Endothelial cell (in vitro differentiated cells): Measurements from ENCODE around the gene CPSF3. TPM values are rescaled to one million over a fixed set of nuclear protein-coding genes. Genes with fewer than 3 reads are reported as not detected.

Experiments used
- DNase-seq: peaks from one replicate; pipeline ENCODE4 v3.0.0; 2021; ENCODE audit warnings: low spot score
- H3K27ac Mint-ChIP-seq: one replicate; pipeline ENCODE4 v1.8.0; 2021; ENCODE audit warnings: mixed read lengths, inconsistent platforms; ENCODE audit not compliant: unreplicated experiment
- H3K27me3 Mint-ChIP-seq: one replicate; pipeline ENCODE4 v1.8.0; 2021; ENCODE audit warnings: mild to moderate bottlenecking, moderate library complexity, mixed read lengths, inconsistent platforms; ENCODE audit not compliant: unreplicated experiment
- H3K36me3 Mint-ChIP-seq: one replicate; pipeline ENCODE4 v1.8.0; 2021; ENCODE audit warnings: mild to moderate bottlenecking, low read depth, mixed read lengths, inconsistent platforms; ENCODE audit not compliant: unreplicated experiment
- H3K4me1 Mint-ChIP-seq: one replicate; pipeline ENCODE4 v1.8.0; 2021; ENCODE audit warnings: mild to moderate bottlenecking, mixed read lengths, inconsistent platforms; ENCODE audit not compliant: unreplicated experiment
- H3K4me3 Mint-ChIP-seq: one replicate; pipeline ENCODE4 v1.8.0; 2021; ENCODE audit warnings: mild to moderate bottlenecking, mixed read lengths, inconsistent platforms; ENCODE audit not compliant: unreplicated experiment
- H3K9me3 Mint-ChIP-seq: one replicate; pipeline ENCODE4 v1.8.0; 2021; ENCODE audit warnings: mixed read lengths, inconsistent platforms; ENCODE audit not compliant: unreplicated experiment
- CTCF ChIP-seq: fragments of 200-600 bp; sonication (generic); IDR thresholded peaks from one replicate; pipeline ENCODE4 v1.5.0; 2021; ENCODE audit warnings: antibody characterized with exemption; ENCODE audit not compliant: unreplicated experiment
- total RNA-seq: library from RNA; stranded (reverse); fragmentation: NEBNext Ultra II Directional; extraction: Animal tissue kit (Norgen Biotek cat#: 25700); gene quantifications from one replicate; pipeline ENCODE4 v1.2.1, GENCODE V29; 2021; ENCODE audit not compliant: unreplicated experiment

Gene CPSF3
- total RNA-seq, 1 donor from 2014 or later, result 55.2 TPM

- Mint-ChIP-seq H3K27me3 (peaks cover 9% of the 10 kb centered on the region), H3K9me3 (no peaks in the 10 kb centered on the region), H3K4me1 (peaks cover 18% of the 10 kb centered on the region), H3K4me3 (peak overlapping the region; percentile 45), H3K36me3 (peaks cover 29% of the 10 kb centered on the region), H3K27ac (no peak overlapping the region)
- TF ChIP-seq CTCF, result no peak
- no peak for DNase-seq
These were observed 49.1 kb downstream of the CPSF3 start for GRCh38 chr2:9472511-9472910.

- Mint-ChIP-seq H3K9me3 (no peaks in the 10 kb centered on the region), H3K27ac (no peak overlapping the region), H3K27me3 (peaks cover 10% of the 10 kb centered on the region), H3K36me3 (peaks cover 29% of the 10 kb centered on the region), H3K4me1 (peaks cover 18% of the 10 kb centered on the region), H3K4me3 (peak overlapping the region; percentile 45)
- DNase-seq, result no peak
- TF ChIP-seq CTCF, result no peak
These were observed 50.0 kb downstream of the CPSF3 start for GRCh38 chr2:9473308-9473984.

- Mint-ChIP-seq H3K36me3 (peaks cover 29% of the 10 kb centered on the region), H3K27me3 (peaks cover 12% of the 10 kb centered on the region), H3K4me1 (peaks cover 18% of the 10 kb centered on the region), H3K4me3 (peak overlapping the region; percentile 45), H3K27ac (no peak overlapping the region), H3K9me3 (no peaks in the 10 kb centered on the region)
- TF ChIP-seq CTCF, result no peak
- DNase-seq, result peak; percentile 21
These were observed 50.5 kb downstream of the CPSF3 start for GRCh38 chr2:9473985-9474360.

- peak; percentile 38 for DNase-seq
- no peak for TF ChIP-seq CTCF
- peaks cover 18% of the 10 kb centered on the region for H3K4me1 Mint-ChIP-seq
- H3K36me3 Mint-ChIP-seq, result peaks cover 29% of the 10 kb centered on the region
- peak within 1 kb of the TSS; percentile 65 for H3K4me3 Mint-ChIP-seq
- H3K27me3 Mint-ChIP-seq, result peaks cover 12% of the 10 kb centered on the region
- H3K27ac Mint-ChIP-seq, result no peak within 1 kb of the TSS
- H3K9me3 Mint-ChIP-seq, result no peaks in the 10 kb centered on the region
These were observed 51.1 kb downstream of the CPSF3 start, which contains the start of gene IAH1 for GRCh38 chr2:9474361-9475057. TSS of gene IAH1 (plus strand) at chr2:9474551. CDS start at chr2:9474567, 16 bp downstream.

- H3K36me3 Mint-ChIP-seq, result peaks cover 20% of the 10 kb centered on the region
- H3K27me3 Mint-ChIP-seq, result peaks cover 11% of the 10 kb centered on the region
These were observed 54.5 kb downstream of the CPSF3 start for GRCh38 chr2:9477914-9478313.

More at GRCh38 chr2:9477914-9478313, 54.5 kb downstream of the CPSF3 start:
- H3K4me3 Mint-ChIP-seq, result no peak overlapping the region
- no peak overlapping the region for H3K27ac Mint-ChIP-seq
- H3K9me3 Mint-ChIP-seq, result no peaks in the 10 kb centered on the region
- no peak for TF ChIP-seq CTCF
- no peak for DNase-seq
- peaks cover 21% of the 10 kb centered on the region for H3K4me1 Mint-ChIP-seq
